RPMI7951 (cell line): ENCODE results near the gene EFNA5. TPM values are rescaled to one million over a fixed set of nuclear protein-coding genes. Genes with fewer than 3 reads are reported as not detected.

Source experiments
- DNase-seq: peaks from one replicate; pipeline ENCODE4 v3.0.0-alpha.2; 2012; ENCODE audit warnings: low read depth
- total RNA-seq: library from RNA; depleted of rRNA; stranded (reverse); fragments of >200 nt; shearing (Covaris generic); gene quantifications from 2 replicates; pipeline ENCODE4 v1.2.3, GENCODE V29; 2014; rRNA removed

Gene EFNA5
- total RNA-seq = 0.96 and 2.6 TPM in 2 replicates

GRCh38 chr5:107670932-107671741 lies at the start of gene EFNA5:
EFNA5 (minus strand) TSS chr5:107670937.
- peak; percentile 40 for DNase-seq

GRCh38 chr5:107719034-107719606 lies 48.4 kb upstream of the EFNA5 start:
- DNase-seq = no peak

GRCh38 chr5:107717816-107718215 lies 47.1 kb upstream of the EFNA5 start:
- no peak for DNase-seq

DNA sequence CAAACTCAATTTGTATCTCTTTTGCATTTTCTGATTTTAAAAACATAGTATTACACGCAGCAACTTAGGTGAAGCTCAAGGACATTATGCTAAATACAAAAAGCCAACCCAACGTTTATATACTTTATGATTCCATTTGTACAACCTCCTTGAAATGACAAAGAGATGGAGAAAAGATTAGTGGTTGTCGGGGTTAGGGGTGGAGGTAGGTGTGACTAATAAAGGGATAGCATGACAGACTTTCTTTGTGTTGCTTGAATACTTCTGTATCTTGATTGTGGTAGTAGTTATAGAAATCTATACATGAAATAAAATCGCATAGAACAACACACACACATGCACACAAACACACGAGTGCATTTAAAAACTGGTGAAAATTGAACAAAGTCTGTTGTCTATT lies 42.5 kb upstream of the EFNA5 start:
- no peak for DNase-seq

GRCh38 chr5:107712359-107712870 lies 41.7 kb upstream of the EFNA5 start:
- DNase-seq = no peak

GRCh38 chr5:107705402-107706014 lies 34.8 kb upstream of the EFNA5 start:
- peak; percentile 1 for DNase-seq

GRCh38 chr5:107704681-107705401 lies 34.1 kb upstream of the EFNA5 start:
- DNase-seq = no peak

- no peak for DNase-seq
Measured at GRCh38 chr5:107700481-107700880, 29.7 kb upstream of the EFNA5 start.

DNA sequence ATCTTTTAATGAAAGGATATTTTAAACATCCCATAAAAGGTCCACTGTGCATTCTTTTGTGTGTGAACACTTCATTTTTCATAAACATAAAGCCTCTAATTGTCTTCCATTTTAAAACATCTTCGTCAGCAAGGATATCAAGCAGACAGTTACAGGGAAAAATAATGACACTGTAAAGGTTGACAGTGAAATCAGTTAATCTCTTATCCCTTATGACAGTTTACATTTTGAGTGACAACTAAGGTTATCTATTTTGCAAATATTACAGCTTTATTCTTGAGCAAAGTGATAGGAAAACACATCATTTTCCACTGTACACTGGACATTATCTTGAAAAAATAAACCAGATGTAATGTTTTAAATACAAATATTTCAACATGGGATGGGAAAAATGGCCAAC lies 28.7 kb upstream of the EFNA5 start:
- no peak for DNase-seq

- no peak for DNase-seq
Measured at GRCh38 chr5:107698286-107698685, 27.5 kb upstream of the EFNA5 start.

DNA sequence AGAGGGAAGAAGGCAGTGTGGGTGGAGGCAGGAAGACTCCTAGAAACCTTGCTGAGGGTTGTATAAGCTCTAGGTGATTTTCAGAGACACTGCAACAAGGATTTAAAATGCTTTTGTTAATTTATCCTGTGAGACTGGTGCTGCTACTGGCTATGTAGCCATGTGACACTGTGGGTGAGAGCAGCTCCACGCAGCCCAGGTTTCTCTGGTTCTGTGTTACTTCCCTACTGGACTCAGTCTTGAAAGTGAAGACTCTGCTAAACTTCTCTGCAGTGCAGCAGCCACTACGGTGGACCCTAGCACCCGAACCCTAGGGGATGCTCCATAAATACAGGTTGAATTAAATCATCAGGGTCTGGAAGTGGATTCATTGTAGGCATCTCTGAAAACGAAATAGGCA lies 25.8 kb upstream of the EFNA5 start:
- DNase-seq = no peak

DNA sequence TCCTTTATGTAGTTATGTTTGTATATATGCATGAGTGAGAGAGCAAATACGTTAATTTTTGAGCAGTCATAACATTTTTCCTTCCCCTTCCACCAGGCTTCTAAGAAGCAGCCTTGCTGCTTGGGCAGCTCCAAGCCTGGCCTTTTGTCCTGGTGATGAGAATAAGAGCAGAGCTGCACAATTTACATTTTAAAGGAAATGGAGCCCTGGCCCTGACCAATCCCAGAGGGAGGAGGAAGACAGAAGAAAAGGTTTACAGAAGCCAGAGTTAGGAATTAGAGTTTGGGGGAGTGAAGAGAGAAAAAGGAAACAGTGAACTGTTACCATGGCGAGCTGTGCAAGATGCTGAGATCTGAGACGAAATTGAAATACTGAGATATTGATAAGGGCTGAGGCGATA lies 25.3 kb upstream of the EFNA5 start:
- no peak for DNase-seq

DNA sequence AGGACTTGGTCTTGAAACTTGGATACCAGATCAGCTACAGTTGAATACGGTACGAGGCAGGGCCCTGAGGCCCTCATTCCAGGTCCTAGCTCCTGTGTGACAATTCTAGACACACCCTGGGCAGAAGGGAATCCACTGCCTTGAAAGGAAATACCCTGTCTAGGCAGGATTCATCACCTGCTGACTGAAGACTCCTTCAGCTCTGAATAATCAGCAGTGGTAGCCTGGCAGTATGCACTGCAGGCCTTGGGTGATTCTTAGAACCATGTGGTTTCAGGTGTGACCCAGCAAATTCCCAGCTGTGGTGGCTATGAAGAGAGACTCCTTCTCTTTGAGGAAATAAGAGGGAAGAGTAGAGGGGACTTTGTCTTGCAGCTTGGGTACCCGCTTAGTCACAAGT lies 17.2 kb upstream of the EFNA5 start:
- DNase-seq = no peak

DNA sequence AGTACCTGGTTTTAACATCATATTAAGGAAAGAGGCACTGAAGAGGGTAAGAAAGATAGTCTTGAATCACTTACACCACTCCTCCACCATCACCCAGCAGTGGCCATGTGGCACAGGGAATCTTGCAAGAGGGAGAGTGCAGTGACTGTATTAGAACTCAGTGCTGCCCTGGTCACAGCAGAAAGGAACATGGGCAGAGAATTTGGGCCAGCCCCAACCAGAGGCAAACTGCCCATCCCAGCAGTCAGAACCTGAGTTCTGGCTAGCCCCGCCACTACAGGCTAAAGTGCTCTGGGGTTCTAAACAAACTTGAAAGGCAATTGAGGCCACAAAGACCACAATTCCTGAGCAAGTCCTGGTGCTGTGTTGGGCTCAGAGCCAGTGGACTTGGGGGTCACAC lies 16.7 kb upstream of the EFNA5 start:
- no peak for DNase-seq

- no peak for DNase-seq
Measured at GRCh38 chr5:107682533-107682932, 11.8 kb upstream of the EFNA5 start.

- DNase-seq = no peak
Measured at GRCh38 chr5:107680799-107681198, 10.1 kb upstream of the EFNA5 start.

DNA sequence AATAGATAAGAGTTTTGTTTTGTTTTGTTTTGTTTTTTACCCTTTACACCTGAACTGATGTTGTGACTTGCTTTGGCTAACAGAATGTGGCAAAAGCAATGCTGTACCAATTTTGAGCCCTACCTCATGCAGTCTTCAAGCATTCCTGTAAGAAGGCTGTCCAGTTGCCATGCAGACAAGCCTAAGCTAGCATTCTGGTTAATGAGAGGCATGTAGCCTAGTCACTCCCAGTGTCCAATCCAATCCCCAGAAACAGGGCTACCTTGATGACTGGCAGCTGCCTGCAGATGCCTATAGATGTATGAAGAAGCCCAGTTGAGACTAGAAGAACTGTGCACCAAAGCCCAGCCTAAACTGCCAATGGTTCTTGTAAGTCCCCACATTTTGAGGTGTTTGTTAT lies 9.4 kb upstream of the EFNA5 start:
- no peak for DNase-seq

- DNase-seq = no peak
Measured at GRCh38 chr5:107676702-107677101, 6.0 kb upstream of the EFNA5 start.

DNA sequence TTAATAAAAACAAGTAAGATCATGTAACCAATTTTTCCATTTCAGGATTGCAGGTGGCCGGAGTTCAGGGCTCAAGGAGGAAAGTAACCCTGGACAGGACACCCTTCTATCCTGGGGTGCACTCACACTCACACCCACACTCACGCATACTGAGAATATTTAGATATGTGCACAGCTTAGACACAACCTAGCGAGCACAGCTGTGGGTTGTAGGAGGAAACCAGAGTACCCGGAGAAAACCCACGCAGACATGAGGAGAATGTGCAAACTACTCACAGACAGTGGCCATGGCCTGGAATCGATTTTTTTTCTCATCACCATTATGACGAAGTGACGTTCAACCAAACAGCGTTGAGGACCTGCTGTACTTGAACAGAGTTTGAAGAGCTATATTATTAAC lies 4.5 kb upstream of the EFNA5 start:
- no peak for DNase-seq

DNA sequence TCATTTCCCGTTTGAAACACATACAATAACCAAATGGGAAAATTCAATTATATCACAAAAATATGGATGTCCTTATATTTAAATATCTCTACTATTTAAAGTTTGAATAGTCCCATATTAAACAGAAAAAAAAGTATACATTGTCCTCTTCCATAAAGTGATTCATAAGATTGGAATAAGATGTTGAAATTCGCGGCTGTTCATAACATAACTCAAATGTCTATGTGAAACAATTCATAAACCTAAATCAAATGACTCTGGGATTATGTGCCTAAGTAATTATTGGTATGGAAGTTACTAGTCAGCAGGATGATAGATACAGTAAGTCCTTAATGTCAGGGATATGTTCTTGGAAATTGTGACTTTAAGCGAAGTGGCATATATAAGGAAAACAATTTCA lies 3.9 kb upstream of the EFNA5 start:
- DNase-seq = no peak

DNA sequence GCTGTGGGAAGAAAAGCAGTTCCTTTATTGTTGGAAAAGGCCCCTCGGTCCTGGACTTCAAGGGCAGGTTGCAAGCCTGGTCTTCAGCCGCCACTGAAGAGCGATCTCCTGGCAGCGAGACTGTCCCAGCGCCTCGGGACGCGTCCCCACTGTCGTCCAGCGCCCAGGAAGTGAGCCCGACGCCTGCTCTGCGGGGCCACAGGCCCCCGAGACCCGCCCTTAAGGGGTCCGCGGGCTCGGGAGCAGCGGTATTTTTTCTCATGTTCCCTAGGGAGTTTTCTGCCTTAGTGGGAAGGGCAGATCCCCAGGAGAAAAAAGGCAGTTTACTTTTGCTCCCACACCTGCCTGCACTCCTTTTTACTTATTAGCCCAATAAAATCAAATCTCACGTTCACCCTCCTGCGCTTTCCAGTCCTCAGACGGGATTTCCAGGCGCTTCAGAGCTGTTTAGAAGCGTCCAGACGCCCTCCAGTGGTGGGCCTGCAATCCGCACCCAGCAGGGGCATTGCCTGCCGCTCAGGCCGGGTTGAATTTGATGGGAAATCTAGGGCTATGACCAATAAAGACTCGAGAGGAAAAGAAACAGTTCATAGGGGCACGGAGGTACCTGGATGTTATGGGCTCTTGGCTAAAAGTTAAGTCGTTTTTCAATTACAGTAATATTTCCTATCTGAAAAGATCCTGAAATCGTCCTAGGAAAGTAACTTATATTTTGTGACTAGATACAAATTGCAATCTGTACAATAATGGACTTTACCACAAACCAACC lies 2.8 kb upstream of the EFNA5 start:
- DNase-seq = peak; percentile 73

- peak; percentile 2 for DNase-seq
Measured at GRCh38 chr5:107673039-107673367, 2.3 kb upstream of the EFNA5 start.
